Nucleus accumbens (tissue), 56 donors: Measurements from ENCODE around the gene CYBC1.
A peak's percentile ranks its signal among the peaks of the same experiment; 100 is the strongest.

Source experiments
- DNase-seq, 56 donors: peaks; one replicate each; lab custom pipeline; 2025; lab: John Stamatoyannopoulos, UW

The CYBC1 gene

DNA sequence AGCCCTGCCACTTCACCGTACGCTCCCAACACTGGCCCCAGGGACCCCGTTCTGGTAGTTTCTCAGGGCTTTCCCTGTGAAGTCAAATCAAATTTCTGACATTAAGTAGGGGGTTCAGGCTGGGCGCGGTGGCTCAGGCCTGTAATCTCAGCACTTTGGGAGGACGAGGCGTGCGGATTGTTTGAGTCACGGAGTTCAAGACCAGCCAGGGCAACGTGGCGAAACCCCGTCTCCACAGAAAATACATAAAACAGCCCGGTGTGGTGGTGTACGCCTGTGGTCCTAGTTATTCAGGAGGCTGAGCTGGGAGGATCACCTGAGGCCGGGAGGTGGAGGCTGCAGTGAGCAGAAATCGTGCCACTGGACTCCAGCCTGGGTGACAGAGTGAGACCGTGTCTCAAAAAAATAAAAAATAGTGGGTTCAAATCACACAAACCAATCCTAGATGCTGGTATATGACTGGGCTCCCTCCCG lies 632 bp downstream of the CYBC1 start:
- no peak for DNase-seq

DNA sequence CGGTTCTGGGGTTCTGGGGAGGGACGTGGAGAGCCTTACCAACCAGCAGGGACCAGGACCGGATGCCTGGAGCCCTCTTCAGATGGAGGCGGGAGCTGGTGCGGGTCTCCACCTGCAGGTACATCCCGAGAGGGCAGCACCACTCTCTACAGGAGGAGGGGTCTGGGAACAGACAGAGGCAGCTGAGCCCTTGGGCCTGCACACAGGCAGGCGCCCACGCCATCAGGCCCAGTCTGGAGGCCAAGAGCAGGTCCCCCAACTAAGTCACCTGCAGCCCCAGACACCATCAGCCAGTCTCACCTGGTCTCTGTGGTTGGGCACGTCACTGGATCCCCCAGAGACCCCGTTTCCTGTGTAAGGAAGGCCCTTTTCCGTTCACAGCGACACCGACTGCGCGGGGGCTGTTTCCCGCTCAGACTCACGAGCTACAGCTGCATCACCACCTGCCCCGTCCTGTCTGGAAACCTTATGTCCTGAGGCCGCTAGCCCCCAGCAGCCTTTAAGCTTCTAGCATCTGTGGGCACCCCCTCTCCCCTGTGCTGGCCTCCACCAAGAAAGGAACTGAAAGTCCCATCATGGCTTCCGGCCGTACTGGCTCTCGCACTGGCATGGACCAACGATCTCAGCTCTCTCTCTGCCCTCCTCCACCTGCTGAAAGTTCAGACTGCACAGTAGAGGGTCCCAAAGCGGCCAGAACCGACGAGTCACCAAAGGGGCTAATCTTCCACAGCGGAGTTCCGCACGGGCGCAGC lies 1.2 kb downstream of the CYBC1 start:
- DNase-seq, result no peak

DNA sequence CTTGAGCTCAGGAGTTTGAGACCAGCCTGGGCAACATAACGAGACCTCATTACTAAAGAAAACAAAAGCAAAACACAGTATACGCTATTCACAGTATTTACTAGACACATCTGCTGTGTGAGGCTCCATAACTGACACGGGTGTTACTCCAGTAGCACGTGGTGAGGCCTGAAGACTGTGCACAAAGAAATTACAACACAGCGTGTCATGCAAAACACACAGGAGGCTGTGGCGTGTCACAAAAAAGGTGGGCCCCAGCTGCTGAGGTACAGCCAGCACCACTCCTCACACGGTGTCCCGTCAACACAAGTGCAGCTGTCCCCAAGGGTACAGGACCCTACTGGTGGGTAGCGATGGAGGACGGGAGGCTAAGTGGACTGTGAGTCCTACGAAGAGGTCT lies 2.7 kb downstream of the CYBC1 start:
- DNase-seq, result no peak

DNA sequence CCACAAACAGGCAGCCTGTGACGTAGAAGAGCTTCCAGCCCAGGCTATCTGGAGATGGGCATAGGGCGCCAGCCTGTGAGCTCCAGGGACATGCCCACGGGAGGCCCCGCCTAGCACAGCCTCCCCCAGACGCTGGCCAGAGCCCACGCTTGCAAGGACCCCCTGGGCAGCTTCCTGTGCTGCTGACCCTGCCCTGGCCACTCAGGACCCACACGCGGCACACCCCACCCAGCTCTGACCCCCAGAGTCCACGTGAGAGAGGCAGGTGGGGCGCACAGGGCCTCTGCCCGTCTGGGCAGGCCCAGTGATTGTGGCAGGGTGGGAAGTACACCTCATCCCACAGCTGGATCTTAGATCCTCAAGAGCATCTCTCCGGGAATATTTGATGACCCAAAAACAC lies 3.9 kb downstream of the CYBC1 start:
- DNase-seq, result no peak

DNA sequence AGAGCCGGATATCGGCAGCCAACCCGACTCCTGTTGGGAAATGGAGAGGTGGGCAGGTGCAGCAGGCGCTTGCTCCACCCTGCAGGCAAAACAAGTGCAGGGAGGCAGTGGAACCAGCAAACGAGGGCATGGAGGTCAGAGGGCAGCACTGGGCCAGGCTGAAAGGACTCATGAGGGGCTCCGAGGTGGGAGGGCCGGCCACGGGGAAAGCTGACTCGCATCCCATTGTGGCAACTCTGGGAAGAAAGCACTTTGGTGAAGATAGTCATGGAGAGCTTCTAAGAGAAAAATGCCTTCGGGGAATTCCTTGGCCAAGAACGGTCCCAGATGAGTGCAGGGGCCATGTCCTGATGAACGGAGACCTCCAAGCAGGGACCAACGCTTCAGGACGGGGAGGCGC lies 4.4 kb downstream of the CYBC1 start:
- DNase-seq, result no peak

DNA sequence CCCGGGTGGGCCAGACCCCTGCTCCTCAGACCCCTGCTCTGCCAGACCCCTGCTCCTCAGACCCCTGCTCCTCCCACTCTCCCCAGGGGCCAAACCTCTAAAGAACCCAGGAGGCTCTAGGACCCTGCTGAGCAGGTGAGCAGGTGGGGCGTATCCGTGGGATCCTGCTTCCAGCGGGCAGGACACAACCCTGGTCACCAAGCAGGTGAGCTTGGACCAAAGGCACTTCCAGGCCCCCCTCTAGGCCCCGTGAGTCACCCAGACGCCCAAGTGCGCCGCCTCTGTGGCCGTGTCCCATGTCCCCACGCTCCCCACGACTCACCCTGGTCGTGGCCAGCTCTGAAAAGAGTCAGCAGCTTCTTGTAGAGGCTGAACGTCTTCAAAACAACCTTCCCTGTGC lies 5.0 kb downstream of the CYBC1 start:
- DNase-seq, result no peak

DNA sequence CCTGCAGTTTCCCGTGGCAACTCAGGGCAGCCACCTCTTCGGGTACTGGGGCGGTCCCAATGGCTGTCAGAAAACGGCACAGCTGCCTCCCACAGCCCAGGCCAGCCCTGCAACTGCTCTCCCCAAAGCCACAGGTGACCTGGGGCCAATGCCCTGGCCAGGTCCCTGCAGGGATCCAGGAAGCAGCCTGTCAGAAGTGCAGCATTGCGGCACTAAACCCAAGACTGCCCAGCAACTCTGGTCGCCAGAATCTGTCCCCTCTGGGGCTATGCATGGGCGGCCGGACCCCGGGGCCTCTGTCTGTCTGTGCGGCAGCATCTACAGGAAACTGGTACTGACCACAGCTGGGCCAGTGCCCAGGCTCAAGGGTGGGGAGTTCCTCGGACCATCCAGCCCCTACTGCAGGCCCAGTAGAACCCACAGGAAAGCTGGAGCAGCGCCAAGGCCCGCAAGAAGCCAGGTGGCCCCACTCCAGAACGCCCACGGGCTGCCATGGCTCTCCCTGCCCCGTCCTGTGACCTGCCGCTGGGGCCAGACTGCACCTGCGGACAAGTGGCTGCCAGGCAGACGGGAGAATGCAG lies 5.5 kb downstream of the CYBC1 start:
- peak in 7 of 56 donors; percentile 5 to 63 (median 23) for DNase-seq

DNA sequence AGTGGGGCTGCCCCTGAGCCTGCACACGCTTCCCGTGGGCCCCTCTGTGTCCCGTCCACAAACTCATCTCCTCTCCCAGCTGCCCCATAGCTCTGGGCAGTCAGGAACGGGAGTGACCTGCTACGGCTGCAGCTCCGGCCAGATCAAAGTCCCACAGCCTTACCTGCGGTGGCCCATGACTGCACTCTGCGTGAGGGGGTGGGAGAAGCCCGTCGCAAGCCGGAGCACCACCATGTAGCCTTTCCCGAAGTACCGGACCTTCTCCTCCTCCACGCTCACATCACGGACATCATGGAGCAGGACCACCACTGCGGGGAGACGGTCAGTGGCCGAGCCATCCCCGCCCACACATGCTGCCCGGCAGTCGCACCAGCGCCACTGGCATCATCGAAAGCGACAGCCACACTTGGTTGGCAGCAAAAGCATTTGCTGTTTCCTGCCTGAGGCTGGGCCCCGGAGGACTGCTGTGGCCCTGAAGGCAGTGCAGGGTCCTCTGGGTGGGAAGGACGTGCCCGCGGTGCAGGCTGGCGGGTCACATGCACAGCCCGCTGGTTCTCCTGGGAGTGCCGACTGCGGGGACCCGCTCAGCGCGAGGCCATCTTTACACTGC lies 6.2 kb downstream of the CYBC1 start:
- no peak for DNase-seq

DNA sequence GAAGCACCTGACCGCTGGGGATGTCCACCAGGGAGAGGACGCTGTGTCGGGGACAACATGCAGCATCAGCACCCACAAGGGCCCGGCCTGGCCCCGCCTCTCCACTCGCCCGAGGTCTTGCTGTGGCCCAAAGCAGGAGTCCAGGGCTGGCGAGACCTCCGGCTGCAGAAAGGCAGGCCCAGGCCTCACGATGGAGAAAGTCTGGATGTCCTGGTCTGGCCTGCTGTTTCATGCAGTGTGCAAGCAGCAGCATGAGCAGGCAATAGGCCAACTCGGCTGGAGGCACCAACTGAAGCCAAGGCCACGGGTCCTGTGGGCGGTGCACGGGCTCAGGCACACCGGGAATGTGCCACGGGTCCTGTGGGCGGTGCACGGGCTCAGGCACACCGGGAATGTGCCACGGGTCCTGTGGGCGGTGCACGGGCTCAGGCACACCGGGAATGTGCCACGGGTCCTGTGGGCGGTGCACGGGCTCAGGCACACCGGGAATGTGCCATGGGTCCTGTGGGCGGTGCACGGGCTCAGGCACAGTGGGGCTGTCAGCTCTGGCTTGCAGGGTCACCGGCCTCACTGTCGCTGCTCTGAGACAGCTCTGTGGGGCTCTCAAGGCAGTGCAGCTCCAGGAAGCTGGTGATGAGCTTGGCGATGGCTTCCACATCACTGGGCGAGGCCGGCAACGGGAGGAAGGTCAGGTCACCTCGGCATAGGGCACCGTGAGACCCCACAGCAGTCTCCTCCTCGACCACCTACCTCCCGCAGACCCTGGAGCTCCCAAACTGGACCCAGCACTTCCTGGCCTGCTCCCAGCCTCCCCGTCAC lies 6.9 kb downstream of the CYBC1 start:
- DNase-seq, result peak in 3 of 56 donors; percentile 11 to 60 (median 33)

DNA sequence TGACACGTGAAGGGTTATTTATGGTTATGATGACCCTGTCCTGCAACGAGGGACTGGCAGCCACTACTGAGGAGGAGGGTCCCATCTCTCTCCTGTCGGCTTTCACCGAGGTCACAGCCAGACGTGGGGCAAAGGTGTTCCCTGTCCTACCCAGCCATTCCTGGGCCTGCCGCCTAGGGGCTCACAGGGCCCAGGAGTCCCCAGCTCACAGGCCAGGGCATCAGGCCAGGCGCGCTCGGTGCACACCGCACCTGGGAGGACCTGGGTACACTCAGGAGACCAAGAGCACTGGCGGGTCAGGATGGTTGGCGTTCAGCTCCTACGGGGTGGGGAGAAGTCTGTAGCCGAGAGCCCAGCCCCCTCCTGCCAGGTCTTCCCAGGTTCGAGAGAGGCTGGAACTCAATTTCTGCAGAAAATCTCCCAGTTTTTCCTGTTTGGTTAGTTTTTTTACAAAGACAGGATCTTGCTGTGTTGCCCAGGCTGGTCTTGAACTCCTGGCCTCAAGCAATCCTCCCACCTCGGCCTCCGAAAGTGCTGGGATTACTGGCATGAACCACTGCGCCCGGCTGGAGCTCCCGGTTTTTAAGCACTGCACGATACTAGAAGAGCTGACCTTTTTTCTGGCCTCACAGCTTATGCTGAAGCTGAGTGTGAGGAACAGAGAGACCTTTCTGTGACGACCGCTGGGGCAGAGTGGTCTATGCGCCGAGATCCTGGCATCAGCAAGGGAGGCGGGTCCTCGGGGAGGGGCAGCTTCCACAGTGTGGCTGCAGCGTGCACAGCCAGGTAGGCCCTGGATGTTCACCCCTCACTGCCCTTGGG lies 7.7 kb downstream of the CYBC1 start:
- DNase-seq, result no peak

DNA sequence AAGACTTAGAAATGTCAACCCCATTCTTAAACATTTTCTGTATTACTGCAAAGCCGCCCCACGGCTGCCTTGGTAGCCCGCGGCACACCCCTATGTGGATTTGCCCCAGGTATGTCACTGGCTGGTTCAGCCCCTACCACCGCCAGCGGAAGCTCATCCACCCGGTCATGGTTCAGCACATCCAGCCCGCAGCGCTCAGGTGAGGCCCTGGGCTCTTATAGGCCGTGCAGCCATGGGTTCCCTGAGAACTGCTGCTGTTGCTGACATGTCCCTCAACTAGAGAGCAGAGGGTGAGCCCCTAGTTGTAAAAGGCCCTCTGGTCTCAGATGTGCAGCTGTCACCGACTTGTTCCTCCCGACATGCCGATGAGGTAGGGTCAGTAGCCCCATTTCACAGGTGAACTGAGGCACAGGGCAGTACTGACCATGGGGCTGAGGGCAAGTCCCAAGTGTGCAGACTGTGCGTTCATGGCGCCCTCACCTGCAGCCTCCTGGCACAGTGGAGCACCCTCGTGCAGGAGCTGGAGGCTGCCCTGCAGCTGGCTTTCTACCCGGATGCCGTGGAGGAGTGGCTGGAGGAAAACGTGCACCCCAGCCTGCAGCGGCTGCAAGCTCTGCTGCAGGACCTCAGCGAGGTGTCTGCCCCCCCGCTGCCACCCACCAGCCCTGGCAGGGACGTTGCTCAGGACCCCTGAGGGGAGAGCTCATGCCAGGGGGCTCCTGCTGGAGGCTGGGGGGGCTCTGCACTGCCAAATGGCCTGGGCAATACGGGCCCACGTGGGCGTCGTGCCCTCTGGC lies 8.7 kb downstream of the CYBC1 start:
- DNase-seq, result no peak

DNA sequence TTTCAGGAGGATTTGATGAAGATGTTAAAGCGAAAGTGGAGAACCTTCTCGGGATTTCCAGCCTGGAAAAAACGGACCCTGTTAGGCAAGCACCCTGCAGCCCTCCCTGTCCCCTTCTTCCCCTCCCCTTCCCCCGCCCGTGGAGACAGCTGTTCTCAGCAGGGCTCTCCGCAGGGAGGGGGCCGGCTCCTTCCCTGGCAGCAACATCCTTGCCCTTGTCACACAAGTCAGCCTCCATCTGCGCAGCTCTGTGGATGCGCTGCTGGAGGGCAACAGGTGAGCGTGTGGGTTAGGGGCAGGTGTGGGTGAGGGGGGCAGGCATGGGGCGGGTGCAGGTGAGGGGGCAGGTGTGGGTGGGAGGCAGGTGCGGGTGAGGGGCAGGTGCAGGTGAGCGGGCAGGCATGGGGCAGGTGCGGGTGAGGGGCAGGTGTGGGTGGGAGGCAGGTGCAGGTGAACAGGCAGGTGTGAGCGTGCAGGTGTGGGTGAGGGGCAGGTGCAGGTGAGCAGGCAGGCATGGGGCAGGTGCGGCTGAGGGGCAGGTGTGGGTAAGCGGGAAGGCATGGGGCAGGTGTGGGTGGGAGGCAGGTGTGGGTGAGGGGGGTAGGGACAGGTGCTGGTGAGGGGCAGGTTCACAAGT lies 9.4 kb downstream of the CYBC1 start:
- peak in 6 of 56 donors; percentile 13 to 46 (median 24) for DNase-seq

DNA sequence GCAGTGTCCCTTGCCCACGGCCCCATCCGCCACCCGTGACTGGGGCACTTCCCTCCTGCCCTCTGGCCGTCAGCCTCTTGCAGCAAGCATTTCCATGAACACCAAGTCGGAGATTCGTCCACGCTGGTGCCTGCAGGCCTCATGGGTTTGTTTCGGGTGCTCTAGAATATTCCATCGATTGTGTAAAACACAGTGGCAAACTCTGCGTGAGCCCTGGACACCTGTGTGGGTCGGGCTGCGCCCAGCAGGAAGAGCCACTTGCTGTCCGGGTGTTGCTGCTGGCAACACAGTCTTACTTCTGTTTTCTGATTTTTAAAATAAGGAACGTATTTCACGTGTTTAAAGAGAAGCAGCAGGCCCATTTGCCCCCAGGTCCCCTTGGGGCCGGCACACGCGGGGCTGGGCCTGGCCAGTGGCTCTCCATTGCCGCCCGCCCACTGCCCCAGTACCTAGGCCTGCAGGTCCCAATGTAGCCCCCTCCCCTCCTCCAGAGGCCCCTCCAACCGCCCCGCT lies 10.0 kb downstream of the CYBC1 start:
- DNase-seq, result peak in 3 of 56 donors; percentile 6 to 46 (median 19)

DNA sequence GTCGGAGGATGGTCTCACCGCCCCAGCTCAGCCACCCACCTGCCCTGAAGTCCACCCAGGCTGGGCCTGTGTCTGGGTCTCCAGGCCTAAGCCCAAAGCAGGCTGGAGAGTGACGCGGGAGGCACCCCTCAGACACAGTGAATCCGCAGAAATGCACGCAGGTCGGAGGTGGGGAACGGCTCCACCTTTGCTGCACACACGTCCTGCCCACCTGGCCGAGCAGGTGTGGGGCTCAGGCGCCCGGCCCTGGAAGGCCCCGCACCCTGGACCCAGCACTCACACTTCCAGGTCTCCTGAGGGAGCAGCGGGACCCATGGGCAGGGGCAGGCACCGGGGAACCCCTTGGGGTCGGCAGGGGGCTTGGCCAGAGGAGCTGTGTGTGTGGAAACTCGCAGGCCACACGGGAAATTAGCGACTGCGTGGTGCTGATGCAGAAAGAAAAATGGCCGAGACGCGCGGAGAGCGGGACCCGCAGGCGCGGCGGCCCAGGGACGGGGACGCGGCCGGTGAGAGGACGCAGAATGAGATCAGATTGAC lies 10.7 kb downstream of the CYBC1 start:
- no peak for DNase-seq

DNA sequence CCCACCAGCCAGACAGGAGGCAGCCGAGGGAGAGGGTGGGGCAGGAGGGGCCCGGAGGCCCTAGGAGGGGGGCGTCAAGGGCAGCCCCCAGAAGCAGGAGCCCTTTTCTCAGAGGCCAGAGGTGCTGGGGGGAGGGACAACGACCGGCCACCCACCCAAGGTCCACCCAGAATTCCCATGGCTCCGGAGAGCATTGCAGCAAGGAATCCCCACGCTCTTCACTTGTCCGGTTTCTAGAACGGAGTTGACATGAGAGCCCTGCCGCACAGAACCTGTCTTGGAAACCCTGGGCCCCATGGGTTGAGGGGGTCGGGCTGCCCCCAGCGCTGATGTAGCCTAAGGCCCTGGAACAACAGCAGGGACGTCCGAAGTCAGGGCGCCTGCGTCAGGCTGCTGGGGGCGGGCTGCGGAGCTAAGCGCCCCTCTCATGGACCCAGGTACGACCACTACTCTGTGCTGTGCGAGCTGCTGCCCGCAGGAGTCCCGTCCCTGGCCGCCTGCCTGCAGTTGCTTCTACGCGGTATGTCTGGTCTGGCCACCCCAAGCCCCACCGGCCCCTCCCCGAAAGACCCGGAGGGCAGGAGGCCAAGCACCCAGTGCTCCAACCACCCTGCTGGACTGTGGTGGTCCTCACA lies 11.2 kb downstream of the CYBC1 start:
- DNase-seq, result no peak

DNA sequence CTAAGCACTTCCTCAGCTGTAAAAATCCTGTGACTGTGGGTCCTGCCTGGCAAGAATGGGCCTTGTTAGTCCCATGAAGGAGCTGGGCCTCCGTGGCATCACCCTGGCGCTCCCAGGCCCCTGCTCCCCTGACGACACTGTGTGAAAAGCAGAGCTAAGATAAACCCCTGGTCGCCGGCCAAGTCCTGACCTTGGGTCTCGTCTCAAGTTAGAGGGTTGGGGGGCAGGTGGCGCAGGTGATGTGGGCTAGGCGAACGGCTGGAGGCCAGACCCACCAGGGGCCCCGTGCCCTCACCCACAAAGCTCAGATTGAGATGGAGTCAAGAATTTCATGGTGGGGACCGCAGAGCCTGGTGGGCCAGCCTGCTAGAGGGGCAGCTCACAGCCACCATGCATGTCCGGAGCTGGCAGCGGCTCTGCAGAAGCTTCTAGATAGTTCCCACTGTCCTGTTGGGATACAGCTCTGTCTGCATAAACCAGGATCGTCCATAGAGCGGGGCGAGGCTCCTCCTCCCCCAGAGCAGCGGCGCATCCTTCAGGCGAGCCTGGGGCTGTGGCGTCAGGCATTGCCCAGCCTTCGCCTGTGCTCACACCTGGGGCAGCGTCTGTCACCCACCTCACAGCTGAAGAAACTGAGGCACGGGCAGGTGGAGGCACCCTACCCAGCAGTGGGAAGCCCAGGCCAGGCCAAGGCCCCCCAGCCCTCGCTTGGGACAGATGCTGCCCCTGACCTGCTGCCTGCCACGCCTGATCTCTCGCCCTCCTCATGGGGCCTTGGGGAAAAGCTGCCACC lies 12.0 kb downstream of the CYBC1 start:
- DNase-seq, result no peak

DNA sequence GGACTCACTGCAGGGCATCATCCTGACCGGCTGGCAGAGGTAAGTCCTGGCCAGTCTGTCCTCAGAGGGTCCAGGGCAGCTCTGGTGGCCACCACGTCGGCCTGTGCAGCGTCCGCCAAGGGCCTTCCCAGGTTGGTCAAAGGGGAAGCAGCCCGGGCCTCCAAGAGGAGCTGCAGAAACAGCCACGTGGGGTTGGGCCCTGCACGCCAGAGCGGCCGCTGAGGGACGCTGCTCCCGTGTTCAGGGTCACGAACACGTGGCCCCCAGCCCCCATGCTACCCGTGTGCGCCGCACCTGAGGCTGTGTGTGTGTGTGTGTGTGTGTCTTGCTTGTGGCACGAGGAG lies 13.3 kb downstream of the CYBC1 start:
- DNase-seq, result no peak
